ENCODE measurements around the gene SCCPDH.

SCCPDH gene

GRCh38 chr1:246753670-246754535 lies 29.7 kb downstream of the SCCPDH start:
- peak; percentile 84 for DNase-seq

- no peak for DNase-seq
These were observed 31.2 kb downstream of the SCCPDH start for GRCh38 chr1:246755419-246755818.

- no peak for DNase-seq
These were observed 36.5 kb downstream of the SCCPDH start for GRCh38 chr1:246760422-246761347.

GRCh38 chr1:246761396-246761795 lies 37.2 kb downstream of the SCCPDH start:
- DNase-seq = no peak

GRCh38 chr1:246765521-246765920 lies 41.3 kb downstream of the SCCPDH start:
- no peak for DNase-seq

GRCh38 chr1:246768403-246769020 lies 44.3 kb downstream of the SCCPDH start:
- no peak for DNase-seq

- DNase-seq = no peak
These were observed 45.1 kb downstream of the SCCPDH start for GRCh38 chr1:246769306-246769705.

- no peak for DNase-seq
These were observed 47.2 kb downstream of the SCCPDH start for GRCh38 chr1:246771366-246771765.

GRCh38 chr1:246772686-246773085 lies 48.5 kb downstream of the SCCPDH start:
- DNase-seq = no peak

GRCh38 chr1:246773213-246773641 lies 49.0 kb downstream of the SCCPDH start:
- DNase-seq = no peak

GRCh38 chr1:246775531-246776385 lies 51.5 kb downstream of the SCCPDH start:
- no peak for DNase-seq

- DNase-seq = no peak
These were observed 52.7 kb downstream of the SCCPDH start for GRCh38 chr1:246776923-246777322.

- DNase-seq = no peak
These were observed 54.5 kb downstream of the SCCPDH start for GRCh38 chr1:246778663-246779062.

- no peak for DNase-seq
These were observed 55.5 kb downstream of the SCCPDH start for GRCh38 chr1:246779561-246780175.

- DNase-seq = no peak
These were observed 56.1 kb downstream of the SCCPDH start for GRCh38 chr1:246780264-246780663.

- DNase-seq = no peak
These were observed 57.0 kb downstream of the SCCPDH start for GRCh38 chr1:246781212-246781611.

GRCh38 chr1:246782120-246782900 lies 58.1 kb downstream of the SCCPDH start:
- DNase-seq = no peak

GRCh38 chr1:246784621-246785493 lies 60.6 kb downstream of the SCCPDH start:
- DNase-seq = peak; percentile 44

GRCh38 chr1:246785494-246786111 lies 61.4 kb downstream of the SCCPDH start:
- DNase-seq = peak; percentile 16
